KOPT-K1 (cell line): ENCODE measurements around the gene DTD1.

Source experiments
- H3K27ac ChIP-seq: fragments of 200-600 bp; sonication (generic); 2 replicates; pipeline ENCODE4 v1.5.1; 2016; ENCODE audit warnings: antibody characterized with exemption, mild to moderate bottlenecking, low read depth, low read length; ENCODE audit not compliant: poor library complexity, severe bottlenecking
- H3K36me3 ChIP-seq: fragments of 200-600 bp; sonication (generic); 2 replicates; pipeline ENCODE4 v1.5.1; 2017; ENCODE audit warnings: antibody characterized with exemption, mild to moderate bottlenecking, low read length, moderate library complexity; ENCODE audit not compliant: insufficient read depth
- H3K9me3 ChIP-seq: fragments of 200-600 bp; sonication (generic); 2 replicates; pipeline ENCODE4 v1.5.1; 2017; ENCODE audit warnings: antibody characterized with exemption, low read length, mild to moderate bottlenecking; ENCODE audit not compliant: insufficient read depth, poor library complexity, severe bottlenecking

Gene DTD1

GRCh38 chr20:18695175-18695574 is 107.3 kb downstream of the DTD1 start:
- no peaks in the 10 kb centered on the region for H3K9me3 ChIP-seq
- H3K36me3 ChIP-seq: no peaks in the 10 kb centered on the region
- H3K27ac ChIP-seq: no peak overlapping the region

DNA sequence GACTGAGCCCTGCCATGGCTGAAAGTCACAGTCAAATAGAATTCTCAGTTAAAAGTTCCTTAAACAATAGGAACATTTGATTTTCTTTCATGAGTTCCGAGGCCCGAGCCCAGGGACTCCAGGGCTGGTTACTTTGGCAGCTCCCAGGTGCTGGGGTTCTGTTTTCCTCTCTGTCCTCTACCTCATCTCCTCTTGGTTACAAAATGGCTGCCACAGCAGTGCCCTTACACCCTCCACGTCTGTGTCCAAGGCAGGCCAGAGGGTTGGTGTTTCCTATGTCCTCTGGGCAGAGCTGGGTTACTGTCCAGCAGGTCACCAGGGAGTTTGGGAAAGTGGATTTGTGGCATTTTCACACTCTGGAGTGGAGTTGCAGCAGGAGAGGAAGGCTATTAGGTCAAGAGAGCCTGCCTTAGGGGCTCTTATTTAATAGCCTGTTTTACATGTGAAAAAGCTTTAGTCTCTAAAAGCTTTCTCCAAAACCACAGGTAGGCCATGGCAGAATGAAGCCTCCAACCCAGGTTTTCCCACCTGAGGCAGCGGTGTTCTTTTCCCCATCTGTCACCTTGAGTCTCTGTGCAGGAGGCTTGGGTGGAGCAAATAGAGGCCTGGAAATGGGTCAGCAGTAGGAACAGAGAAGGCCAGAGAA is 111.0 kb downstream of the DTD1 start:
- Histone ChIP-seq H3K27ac (no peak overlapping the region), H3K9me3 (no peaks in the 10 kb centered on the region), H3K36me3 (no peaks in the 10 kb centered on the region)

DNA sequence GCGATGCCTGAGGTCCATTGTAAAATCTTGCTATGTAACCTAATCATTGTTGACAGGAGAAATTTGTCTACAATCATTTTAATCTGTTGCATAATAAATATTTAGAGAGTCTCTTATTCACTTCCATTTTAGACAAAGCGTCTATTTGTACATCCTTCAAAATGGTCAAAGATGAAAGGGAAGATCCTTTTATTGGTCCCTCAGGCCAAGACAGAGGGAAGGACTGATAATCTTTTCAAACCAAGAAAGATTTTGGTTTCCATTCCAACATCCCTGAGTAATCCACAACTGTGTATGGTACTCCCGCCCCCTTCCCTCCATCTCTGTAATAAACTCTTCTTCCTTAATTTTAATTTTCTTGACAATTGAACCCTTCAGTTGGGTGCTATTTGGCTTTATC is 114.1 kb downstream of the DTD1 start:
- H3K9me3 ChIP-seq: no peaks in the 10 kb centered on the region
- H3K27ac ChIP-seq: no peak overlapping the region
- H3K36me3 ChIP-seq: no peaks in the 10 kb centered on the region

- Histone ChIP-seq H3K36me3 (no peaks in the 10 kb centered on the region), H3K27ac (no peak overlapping the region), H3K9me3 (no peaks in the 10 kb centered on the region)
These were observed 114.9 kb downstream of the DTD1 start for GRCh38 chr20:18702736-18703135.

DNA sequence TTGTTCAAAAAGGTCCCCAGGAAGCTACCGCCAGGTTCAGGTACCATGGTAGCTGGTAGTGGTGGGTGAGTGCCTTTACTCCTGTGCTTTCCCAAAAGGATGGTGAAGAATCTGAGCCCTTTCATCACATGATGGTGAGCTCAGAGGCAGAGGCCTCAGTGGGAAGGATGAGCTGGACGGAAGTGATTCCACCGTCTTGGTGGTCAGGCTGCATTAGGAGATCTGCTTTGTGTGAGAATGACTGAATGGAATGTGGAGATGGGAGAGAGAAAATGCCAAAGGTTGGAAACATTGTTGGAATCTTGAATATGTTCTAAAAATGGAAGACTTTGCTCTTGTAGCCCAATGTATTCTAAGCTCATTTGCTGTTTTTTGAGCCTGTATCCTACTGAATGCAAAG is 117.6 kb downstream of the DTD1 start:
- Histone ChIP-seq H3K27ac (no peak overlapping the region), H3K36me3 (no peaks in the 10 kb centered on the region), H3K9me3 (no peaks in the 10 kb centered on the region)

DNA sequence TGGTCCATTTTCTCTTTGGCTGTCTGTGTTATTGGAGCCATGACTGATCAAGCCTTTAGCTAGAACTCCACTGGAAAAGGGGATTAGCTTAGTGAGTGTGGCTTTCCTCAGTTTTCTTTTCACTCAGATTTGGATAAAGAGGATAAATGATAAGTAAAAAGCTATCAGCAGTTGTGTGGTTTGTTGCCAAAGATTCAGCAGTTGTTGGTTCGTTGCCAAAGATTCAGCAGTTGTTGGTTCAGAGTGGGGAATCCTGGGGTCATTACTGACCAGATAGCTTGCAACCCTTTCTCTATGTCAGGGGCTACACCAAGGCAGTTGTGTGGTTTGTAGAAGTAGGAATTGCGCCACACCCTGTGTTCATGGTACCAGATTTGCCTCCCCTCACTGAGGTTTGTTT is 118.1 kb downstream of the DTD1 start:
- no peaks in the 10 kb centered on the region for H3K36me3 ChIP-seq
- no peak overlapping the region for H3K27ac ChIP-seq
- no peaks in the 10 kb centered on the region for H3K9me3 ChIP-seq

DNA sequence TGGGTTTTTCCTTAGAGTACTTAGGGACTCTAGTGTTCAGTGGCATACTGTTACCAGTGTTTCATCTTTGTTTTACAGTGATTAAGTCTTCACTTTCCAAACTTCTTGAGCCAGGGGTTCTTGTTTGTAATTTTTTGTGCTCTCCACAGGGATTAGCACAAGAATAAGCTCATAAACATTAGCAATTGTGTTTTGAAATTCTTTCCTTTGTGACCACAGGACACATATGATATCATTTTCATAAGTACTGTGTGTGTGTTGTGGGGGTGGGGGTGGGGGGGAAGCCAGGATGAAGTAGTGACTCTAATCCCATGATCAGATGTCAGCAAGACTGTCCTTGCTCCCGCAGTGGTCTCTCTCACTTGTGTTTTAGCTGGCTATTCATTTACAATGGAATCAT is 124.3 kb downstream of the DTD1 start:
- H3K27ac ChIP-seq: no peak overlapping the region
- no peaks in the 10 kb centered on the region for H3K36me3 ChIP-seq

DNA sequence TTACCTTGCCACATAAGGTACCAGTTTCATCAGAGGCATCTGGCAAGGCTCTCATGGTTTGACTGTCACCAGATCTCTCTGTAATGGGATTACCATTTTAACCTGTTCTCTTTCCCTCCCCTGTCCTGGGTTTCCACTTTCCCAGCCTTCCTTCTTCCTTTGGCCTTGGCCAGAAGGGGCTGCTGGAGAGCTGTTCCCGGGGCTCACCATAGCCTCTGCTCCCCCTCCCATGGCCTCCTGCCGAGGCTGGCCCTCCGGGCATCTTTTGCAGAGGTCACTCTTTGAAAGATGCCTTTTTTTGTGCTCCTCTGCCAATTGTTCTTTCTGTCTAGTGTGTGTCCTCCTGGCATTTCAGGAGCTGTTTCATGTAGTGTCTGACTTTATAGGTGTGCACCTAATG is 125.0 kb downstream of the DTD1 start:
- Histone ChIP-seq H3K36me3 (no peaks in the 10 kb centered on the region), H3K9me3 (no peaks in the 10 kb centered on the region), H3K27ac (no peak overlapping the region)

More for the DNA sequence above, 124.3 kb downstream of the DTD1 start:
- no peaks in the 10 kb centered on the region for H3K9me3 ChIP-seq

DNA sequence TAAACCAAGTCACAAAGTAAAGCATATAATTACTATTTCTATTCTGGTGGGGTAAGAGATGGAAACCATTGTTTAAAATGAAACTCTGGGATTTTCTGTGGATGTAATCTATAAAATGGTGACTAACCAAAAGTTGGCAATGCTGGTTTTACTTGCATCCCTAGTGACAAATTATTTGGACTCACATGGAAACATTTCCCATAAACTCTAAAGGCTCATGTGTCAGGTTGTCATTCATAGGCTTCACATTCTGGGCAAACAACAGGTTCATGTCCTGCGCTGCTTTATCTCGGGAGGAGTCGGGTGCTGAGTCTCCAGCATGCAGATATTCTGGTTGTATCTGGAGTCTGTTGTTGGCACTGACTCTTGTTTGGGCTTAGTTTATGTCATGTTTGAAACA is 127.7 kb downstream of the DTD1 start:
- H3K27ac ChIP-seq: no peak overlapping the region
- no peaks in the 10 kb centered on the region for H3K36me3 ChIP-seq

GRCh38 chr20:18717062-18717461 is 129.2 kb downstream of the DTD1 start:
- Histone ChIP-seq H3K27ac (no peak overlapping the region), H3K36me3 (no peaks in the 10 kb centered on the region), H3K9me3 (peaks cover 6% of the 10 kb centered on the region)

More for the DNA sequence above, 127.7 kb downstream of the DTD1 start:
- H3K9me3 ChIP-seq: no peaks in the 10 kb centered on the region

GRCh38 chr20:18718129-18718528 is 130.3 kb downstream of the DTD1 start:
- Histone ChIP-seq H3K36me3 (no peaks in the 10 kb centered on the region), H3K9me3 (peaks cover 6% of the 10 kb centered on the region), H3K27ac (no peak overlapping the region)

DNA sequence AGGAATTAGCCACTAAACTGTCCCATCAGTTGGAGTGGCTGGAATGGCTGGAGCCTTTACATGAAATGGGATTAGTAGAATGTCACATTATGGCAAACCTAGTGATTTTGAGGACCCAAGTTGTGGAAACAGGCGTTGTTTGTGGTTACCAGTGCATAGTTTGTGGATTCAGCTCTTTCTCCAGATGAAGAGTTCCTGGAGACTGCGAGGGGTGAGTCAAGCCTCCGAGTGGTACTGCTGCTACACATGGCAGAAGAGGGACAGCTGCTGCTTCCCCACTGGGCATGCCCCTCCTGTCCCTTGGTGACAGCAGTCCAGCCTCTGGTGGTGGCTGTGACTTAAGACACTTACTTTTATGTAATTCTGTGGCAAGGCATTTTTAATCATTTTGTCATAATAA is 131.6 kb downstream of the DTD1 start:
- H3K9me3 ChIP-seq: peaks cover 6% of the 10 kb centered on the region
- no peaks in the 10 kb centered on the region for H3K36me3 ChIP-seq

GRCh38 chr20:18721551-18722115 is 133.8 kb downstream of the DTD1 start:
- Histone ChIP-seq H3K27ac (no peak overlapping the region), H3K36me3 (no peaks in the 10 kb centered on the region), H3K9me3 (peaks cover 6% of the 10 kb centered on the region)

More for the DNA sequence above, 131.6 kb downstream of the DTD1 start:
- no peak overlapping the region for H3K27ac ChIP-seq

GRCh38 chr20:18722371-18722770 is 134.5 kb downstream of the DTD1 start:
- H3K9me3 ChIP-seq: peaks cover 6% of the 10 kb centered on the region
- no peak overlapping the region for H3K27ac ChIP-seq
- no peaks in the 10 kb centered on the region for H3K36me3 ChIP-seq

- no peak overlapping the region for H3K27ac ChIP-seq
- peaks cover 6% of the 10 kb centered on the region for H3K9me3 ChIP-seq
- H3K36me3 ChIP-seq: no peaks in the 10 kb centered on the region
These were observed 136.2 kb downstream of the DTD1 start for GRCh38 chr20:18724077-18724476.

DNA sequence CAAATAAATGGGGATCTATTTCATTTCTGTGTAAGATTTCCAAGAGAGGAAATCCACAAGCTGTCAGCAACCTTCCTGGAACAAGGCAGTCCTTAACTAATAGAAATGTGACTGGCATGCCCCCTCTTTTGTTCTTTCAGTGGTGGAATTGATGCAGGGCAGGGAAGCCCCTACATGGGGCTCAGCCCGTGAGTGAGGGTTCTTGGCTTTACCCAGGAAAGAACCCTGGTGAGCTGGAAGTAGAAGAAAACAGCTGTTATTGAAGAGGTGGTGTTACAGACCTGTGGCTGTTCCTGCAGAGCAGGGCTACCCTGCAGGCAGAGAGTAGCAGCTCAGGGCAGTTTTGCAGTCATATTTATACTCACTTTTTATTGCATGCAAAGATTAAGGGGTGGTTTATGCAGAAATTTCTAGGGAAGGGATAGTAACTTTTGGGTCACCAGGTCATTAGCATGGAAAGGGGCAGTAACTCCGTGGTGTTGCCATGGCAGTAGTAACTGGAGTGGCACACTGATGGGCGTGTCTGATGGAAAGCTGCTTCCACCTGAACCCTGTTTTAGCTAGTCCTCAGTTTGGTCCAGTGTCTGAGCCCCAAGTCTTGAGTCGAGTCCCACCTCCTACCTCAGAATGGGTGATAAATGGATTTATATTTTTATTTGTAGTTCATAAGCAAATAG is 137.1 kb downstream of the DTD1 start:
- no peak overlapping the region for H3K27ac ChIP-seq
- no peaks in the 10 kb centered on the region for H3K36me3 ChIP-seq
- H3K9me3 ChIP-seq: peaks cover 6% of the 10 kb centered on the region
